Uterus (tissue), 2 donors: ENCODE measurements around the gene SIK2.

Source experiments
- POLR2A ChIP-seq, 2 donors: fragments of 450-650 bp; IDR thresholded peaks; one replicate each; pipeline ENCODE4 v1.6.1; 2016; ENCODE audit warnings: antibody characterized with exemption in 2 of 2, mild to moderate bottlenecking in 1 of 2, moderate library complexity in 1 of 2
- TF ChIP-seq, protein P1 (sequence below), 4 experiments: fragments of 200-600 bp in 2 of 4; fragments of 450-650 bp in 2 of 4; sonication (generic) in 2 of 4; IDR thresholded peaks; one replicate each; pipeline ENCODE4 v1.5.1; 2016 to 2019; ENCODE audit warnings: antibody characterized with exemption in 4 of 4, mild to moderate bottlenecking in 2 of 4, moderate library complexity in 1 of 4

DNA sequence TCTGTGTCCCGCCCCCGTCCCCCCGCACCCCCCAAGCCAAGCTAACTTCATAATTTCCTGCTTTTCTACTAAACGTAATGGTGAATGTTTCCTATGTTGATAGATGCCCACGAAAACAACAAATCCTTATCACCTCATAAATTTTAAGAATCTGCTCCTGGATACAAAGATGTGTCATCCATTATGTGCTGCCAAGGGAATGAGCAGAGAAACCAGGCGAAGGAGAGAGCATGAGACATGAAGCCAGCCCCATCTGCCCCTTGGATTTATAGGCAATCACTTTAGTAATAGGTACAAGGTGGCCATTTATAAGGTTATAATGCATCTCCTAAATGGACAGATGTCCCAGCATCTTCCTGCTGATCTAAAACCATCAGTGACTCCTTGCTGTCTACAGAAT is 31.5 kb upstream of the SIK2 start:
- no peak for TF ChIP-seq POLR2A (IDR thresholded peaks at IDR 0.05)
- TF ChIP-seq, protein P1, sequence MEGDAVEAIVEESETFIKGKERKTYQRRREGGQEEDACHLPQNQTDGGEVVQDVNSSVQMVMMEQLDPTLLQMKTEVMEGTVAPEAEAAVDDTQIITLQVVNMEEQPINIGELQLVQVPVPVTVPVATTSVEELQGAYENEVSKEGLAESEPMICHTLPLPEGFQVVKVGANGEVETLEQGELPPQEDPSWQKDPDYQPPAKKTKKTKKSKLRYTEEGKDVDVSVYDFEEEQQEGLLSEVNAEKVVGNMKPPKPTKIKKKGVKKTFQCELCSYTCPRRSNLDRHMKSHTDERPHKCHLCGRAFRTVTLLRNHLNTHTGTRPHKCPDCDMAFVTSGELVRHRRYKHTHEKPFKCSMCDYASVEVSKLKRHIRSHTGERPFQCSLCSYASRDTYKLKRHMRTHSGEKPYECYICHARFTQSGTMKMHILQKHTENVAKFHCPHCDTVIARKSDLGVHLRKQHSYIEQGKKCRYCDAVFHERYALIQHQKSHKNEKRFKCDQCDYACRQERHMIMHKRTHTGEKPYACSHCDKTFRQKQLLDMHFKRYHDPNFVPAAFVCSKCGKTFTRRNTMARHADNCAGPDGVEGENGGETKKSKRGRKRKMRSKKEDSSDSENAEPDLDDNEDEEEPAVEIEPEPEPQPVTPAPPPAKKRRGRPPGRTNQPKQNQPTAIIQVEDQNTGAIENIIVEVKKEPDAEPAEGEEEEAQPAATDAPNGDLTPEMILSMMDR (IDR thresholded peaks at IDR 0.05): no peak
